H1 (cell line): ENCODE data around the gene DGKD.

Experiments used
- GABPA ChIP-seq: IDR thresholded peaks from 2 replicates; pipeline ENCODE4 v1.6.1; 2011; ENCODE audit warnings: mild to moderate bottlenecking, low read length, moderate library complexity, borderline replicate concordance; ENCODE audit not compliant: insufficient read depth
- MAFK ChIP-seq: IDR thresholded peaks from 2 replicates; pipeline ENCODE4 v1.6.1; 2012; ENCODE audit warnings: low read depth, mild to moderate bottlenecking, improper control_type of control experiment, low read length
- NRF1 ChIP-seq: IDR thresholded peaks from 2 replicates; pipeline ENCODE4 v1.6.1; 2011; ENCODE audit warnings: mild to moderate bottlenecking, low read depth, low read length, improper control_type of control experiment
- RAD21 ChIP-seq, 2 experiments: IDR thresholded peaks in 1 of 2; conservative IDR thresholded peaks in 1 of 2; 2 replicates each; pipeline ENCODE4 v1.6.1; 2011; ENCODE audit warnings: low read depth in 2 of 2, low read length in 2 of 2, improper control_type of control experiment in 1 of 2, inconsistent platforms in 1 of 2, mild to moderate bottlenecking in 1 of 2, moderate library complexity in 1 of 2
- TAF1 ChIP-seq: IDR thresholded peaks from 2 replicates; pipeline ENCODE4 v1.6.1; 2011; ENCODE audit warnings: mild to moderate bottlenecking, low read depth, low read length
- ZNF274 ChIP-seq: IDR thresholded peaks from 2 replicates; pipeline ENCODE4 v1.7.0; 2012; ENCODE audit warnings: low read length, borderline replicate concordance; ENCODE audit errors: extremely low read depth
- TF ChIP-seq, protein P1 (sequence below), 3 experiments: IDR thresholded peaks; 1 replicate in 2 of 3; 2 replicates in 1 of 3; pipeline versions ENCODE4 v1.5.1 to v1.6.1; 2011; ENCODE audit warnings: low read length in 3 of 3, mild to moderate bottlenecking in 3 of 3, inconsistent platforms in 2 of 3, low read depth in 1 of 3, moderate library complexity in 1 of 3; ENCODE audit not compliant: insufficient read depth in 1 of 3; ENCODE audit errors: control extremely low read depth in 1 of 3

DNA sequence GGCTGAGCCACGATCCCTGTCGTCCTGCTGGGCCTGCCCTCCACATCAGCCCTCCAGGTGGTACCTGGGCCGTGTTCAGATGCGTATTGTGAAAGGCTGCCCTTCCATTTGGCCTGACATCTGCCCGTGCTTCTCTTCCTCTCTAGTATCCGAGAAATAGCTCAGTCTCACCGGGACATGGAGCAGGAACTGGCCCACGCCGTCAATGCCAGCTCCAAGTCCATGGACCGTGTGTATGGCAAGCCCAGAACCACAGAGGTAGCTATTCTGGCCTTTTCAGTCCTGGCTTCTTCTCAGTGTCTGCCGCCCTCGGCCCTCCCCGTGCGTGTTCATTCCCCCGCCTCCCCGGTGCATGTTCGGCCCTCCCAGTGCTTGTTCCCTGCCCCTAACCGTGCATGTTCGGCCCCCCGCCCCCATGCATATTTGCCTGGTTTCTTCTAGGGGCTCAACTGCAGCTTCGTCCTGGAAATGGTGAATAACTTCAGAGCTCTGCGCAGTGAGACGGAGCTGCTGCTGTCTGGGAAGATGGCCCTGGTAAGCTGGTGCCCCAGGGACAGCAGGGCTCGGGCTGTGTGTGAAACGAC, 108.0 kb downstream of the DGKD start:
- TF ChIP-seq NRF1 (no peak), ZNF274 (no peak), GABPA (no peak), MAFK (no peak), RAD21 (IDR thresholded peaks at IDR 0.05 in 1 of 2, conservative IDR thresholded peaks at IDR 0.05 in 1 of 2; ENCODE audit: low read depth in 2 of 2, low read length in 2 of 2) (no peak), TAF1 (no peak)
- TF ChIP-seq, protein P1, sequence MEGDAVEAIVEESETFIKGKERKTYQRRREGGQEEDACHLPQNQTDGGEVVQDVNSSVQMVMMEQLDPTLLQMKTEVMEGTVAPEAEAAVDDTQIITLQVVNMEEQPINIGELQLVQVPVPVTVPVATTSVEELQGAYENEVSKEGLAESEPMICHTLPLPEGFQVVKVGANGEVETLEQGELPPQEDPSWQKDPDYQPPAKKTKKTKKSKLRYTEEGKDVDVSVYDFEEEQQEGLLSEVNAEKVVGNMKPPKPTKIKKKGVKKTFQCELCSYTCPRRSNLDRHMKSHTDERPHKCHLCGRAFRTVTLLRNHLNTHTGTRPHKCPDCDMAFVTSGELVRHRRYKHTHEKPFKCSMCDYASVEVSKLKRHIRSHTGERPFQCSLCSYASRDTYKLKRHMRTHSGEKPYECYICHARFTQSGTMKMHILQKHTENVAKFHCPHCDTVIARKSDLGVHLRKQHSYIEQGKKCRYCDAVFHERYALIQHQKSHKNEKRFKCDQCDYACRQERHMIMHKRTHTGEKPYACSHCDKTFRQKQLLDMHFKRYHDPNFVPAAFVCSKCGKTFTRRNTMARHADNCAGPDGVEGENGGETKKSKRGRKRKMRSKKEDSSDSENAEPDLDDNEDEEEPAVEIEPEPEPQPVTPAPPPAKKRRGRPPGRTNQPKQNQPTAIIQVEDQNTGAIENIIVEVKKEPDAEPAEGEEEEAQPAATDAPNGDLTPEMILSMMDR (IDR thresholded peaks at IDR 0.05; ENCODE audit: control extremely low read depth in 1 of 3, insufficient read depth in 1 of 3, low read depth in 1 of 3, low read length in 3 of 3), result no peak
